ENCODE results near the gene SPATA9.

- TF ChIP-seq POLR2A (IDR thresholded peaks at IDR 0.05), result no peak
- no peak for TF ChIP-seq CTCF (IDR thresholded peaks at IDR 0.05)
Observed at GRCh38 chr5:95667678-95668077, 15.1 kb downstream of the SPATA9 start.
